ACHN (cell line): ENCODE measurements around the gene MUSK.

Source experiments
- DNase-seq: peaks from one replicate; pipeline ENCODE4 v3.0.0-alpha.2; 2015
- in situ Hi-C: cut with HindIII; loops from 2 replicates; pipeline ENCODE4 v1.10.0; 2017; ENCODE audit warnings: low sequenced_read_pairs, low pct_ligation_motif_present, low pct_unique_long_range_greater_than_20kb

Gene MUSK

GRCh38 chr9:110828264-110828663 is 159.7 kb downstream of the MUSK start:
- in situ Hi-C loops, result no loop called here
- DNase-seq, result no peak

DNA sequence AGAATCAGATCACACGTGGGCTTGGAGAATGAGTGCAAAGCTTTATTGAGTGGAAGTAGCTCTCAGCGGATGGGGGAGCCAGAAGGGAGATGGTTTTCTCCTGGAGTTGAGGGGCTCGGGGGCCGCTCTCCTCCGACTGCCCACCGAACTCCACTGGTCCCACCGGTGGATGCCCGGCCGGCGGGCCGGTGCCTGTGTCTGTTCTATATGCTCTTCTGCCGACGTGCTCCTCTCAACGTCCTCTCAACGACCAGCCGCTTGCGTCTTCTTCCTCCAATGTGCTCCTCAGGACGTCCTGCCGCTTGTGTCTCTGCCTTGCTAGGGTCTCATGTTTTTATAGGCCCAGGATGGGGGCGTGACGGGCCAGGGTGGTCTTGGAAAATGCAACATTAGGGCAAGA is 161.9 kb downstream of the MUSK start:
- DNase-seq, result no peak
- in situ Hi-C loops, result no loop called here

DNA sequence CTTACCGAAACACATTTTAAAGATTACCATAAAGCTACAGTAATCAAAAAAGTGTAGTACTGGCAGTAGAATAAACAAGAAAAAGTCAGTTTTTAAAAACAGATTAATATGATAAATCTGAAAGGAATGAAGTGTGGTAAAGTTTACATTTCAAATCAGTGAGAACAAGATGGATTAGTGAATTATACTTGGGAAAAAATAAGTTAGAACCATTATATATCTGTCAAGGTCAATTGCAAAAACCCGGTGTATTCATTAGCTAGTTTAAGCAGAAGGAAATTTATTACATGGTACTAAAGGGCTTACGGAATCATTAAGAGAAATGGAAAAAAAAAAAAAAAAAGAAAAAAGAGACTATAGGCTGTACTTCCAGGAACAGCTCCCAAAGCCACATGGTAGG is 164.3 kb downstream of the MUSK start:
- no peak for DNase-seq
- in situ Hi-C loops, result no loop called here

DNA sequence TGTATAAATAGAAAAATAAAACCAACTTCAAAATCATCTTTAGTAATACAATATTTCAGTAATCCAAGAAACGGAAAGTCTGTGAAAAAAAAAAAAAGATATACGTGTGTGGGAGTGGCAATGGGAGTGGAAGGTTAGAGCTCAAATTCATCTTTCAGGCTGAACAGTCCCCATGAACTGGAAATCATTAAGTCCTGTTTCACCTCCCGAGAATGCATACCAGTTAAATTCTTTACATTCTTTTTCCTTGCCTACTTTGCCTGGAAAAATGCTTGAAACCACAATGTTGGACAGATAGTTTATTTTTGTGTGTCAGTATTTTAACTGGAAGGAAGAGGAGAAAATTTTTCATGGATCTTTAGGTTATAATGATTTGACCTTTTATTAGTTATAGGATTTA is 166.8 kb downstream of the MUSK start:
- DNase-seq, result peak; percentile 94
- in situ Hi-C loops, result no loop called here

- no peak for DNase-seq
- in situ Hi-C loops, result no loop called here
Observed at GRCh38 chr9:110835859-110836271, 167.3 kb downstream of the MUSK start.

DNA sequence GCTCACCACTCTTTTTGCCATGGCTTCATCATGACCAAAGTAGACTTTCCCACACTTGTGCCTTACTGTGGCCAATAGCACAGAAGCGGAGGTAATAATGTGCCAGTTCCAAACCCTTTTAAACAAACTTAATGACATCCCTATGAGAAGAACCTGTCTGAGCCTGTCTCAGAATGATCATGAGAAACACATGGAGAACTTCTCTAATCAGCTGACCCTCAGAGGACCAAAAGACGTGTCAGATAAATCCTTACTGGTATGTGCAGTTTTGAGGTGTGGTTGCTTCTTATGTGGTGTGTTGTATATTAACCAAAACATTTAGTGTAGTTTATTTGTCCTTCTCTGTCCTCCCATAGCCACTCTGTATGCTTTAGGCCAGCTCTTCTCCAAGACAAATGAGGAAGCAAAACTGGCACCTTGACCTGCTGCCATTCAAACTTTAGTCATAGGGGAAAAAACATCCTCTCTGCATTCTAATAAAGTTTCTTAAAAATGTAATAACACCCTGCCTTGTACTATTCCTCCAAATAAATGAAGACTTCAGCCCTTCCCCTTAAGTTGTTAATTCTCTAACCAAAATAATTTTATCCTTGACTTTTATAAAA is 168.9 kb downstream of the MUSK start:
- in situ Hi-C loops, result no loop called here
- no peak for DNase-seq

DNA sequence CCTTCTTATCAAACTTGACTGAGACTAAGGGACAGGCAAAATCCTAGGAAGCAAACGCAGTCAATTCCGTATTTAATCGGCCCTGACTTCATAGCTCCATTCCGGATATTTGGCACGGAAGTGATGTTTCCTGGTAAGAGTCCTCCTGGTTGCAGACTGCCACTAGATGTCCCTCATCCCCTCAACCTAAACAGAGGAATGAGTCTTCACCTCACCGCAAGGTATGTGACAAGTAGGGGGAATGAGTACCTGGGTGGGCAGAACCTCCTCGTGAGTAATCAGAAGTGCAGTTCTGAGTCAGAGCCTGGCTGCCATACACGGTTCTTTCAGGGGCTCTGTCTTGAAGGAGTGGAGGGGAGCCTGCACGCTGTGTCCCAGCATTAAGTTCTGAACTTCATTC is 173.6 kb downstream of the MUSK start:
- DNase-seq, result no peak
- in situ Hi-C loops, result no loop called here

DNA sequence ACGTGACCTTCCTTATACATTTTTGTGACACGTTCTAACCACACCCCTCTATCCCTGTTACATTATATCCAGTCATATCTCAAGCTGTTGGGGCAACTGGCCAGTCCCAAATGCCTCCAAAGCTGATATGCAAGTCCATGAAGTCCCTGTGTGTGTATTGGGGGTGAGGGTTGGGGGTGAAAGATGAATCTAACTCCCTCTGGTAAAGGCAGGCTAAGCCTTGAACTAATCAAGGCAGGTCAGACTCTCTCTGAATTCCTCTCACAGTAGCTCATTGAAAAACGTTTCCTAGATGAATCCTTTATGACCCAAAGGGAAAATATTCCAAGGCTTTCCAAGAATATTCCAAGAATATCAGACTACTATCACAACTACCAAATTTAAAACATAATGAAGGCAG is 174.4 kb downstream of the MUSK start:
- in situ Hi-C loops, result no loop called here
- no peak for DNase-seq

DNA sequence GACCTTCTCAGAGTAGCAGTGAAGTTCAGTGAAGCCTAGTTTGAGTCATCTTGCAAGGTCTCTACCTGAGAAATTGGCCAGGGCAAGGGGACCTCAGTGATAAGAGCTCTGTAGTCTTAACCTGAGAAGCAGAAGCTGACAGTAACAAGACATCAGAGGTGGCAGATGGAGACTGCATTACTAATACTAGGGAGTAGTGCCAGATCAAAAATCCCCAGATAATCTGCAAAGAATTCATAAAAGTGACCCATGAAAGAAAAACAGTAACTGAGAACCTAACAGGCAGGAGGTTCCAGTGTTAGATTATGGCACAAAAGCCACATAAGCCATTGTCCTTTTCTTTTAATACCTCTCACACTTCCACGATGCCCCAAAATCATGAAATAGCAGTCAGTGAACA is 175.5 kb downstream of the MUSK start:
- DNase-seq, result no peak
- in situ Hi-C loops, result no loop called here

- DNase-seq, result no peak
- in situ Hi-C loops, result no loop called here
Observed at GRCh38 chr9:110846215-110846614, 177.6 kb downstream of the MUSK start.

GRCh38 chr9:110847671-110848070 is 179.1 kb downstream of the MUSK start:
- DNase-seq, result no peak
- in situ Hi-C loops, result no loop called here

DNA sequence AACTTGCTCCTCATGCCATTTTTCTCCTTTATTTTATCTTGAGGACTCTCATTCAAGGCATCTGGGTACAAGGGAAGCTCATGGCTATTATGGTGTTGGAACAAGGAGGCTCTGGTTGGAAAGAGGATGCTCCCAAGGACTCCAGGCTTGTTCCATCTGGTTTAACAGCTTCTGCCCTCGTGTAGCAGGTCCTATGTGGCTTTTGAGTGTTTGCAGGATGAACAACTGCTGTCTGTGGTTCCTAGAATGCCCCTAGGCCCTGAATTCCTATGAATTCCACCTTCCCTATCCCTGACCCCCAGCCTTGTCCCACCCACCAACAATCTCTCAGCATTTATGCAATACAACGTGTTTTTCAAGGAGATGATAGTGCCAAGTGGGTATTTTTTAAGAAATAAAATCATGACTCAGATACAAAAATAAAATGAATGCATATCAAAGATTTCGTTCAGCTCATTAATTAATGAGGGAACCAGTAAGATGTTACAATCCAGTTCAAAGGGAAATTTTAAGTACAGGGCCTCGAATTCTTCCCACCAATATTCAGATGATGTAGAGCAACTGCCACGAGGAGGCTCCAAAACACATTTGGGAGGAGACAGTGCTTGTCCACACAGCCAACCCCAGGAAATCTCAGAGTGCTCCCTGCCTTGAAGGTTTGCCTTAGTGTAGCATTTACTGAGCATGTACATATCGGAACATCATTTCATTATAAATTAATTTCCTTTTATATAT is 182.0 kb downstream of the MUSK start:
- in situ Hi-C loops, result no loop called here
- DNase-seq, result no peak
